ENCODE results near the gene AKR1B1. TPM values are rescaled to one million over a fixed set of nuclear protein-coding genes. Genes with fewer than 3 reads are reported as not detected.

AKR1B1 gene
- total RNA-seq, 1 experiment from 2014 or later = 166 TPM

DNA sequence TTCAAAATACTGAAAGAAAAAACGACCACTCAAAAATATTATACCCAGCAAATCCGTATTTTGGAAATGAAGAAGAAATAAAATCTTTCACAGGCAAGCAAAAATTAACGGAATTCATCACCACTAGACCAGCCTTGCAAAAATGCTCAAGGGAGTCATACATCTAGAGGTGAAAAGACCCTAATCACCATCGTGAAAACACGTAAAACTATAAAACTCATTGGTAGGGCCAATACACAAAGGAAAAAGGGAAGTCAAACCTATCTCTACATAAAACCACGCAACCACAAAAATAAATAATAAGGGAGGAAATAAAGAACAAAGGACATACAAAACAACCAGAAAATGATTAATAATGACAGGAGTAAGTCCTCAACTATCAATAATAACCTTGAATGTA, 6.6 kb upstream of the AKR1B1 start:
- H4K8ac ChIP-seq (replicated peaks; ENCODE audit: insufficient read length, low read depth, low read length) = no peak overlapping the region
- H3K27ac ChIP-seq (ENCODE audit: insufficient read length, low read depth, low read length) = no peak overlapping the region
- no peak overlapping the region for H2AFZ ChIP-seq (ENCODE audit: low read length)
- no peak overlapping the region for H4K91ac ChIP-seq (ENCODE audit: insufficient read length, low read depth, low read length)
- H3K56ac ChIP-seq (ENCODE audit: insufficient read length, low read depth, low read length) = no peak overlapping the region
- H3K4me1 ChIP-seq (ENCODE audit: insufficient read depth, low read length) = no peaks in the 10 kb centered on the region
- no peak overlapping the region for H2BK12ac ChIP-seq (ENCODE audit: insufficient read length, low read depth, low read length)
- DNase-seq = no peak
- no peak overlapping the region for H3K4ac ChIP-seq (ENCODE audit: low read depth, low read length)
- no peaks in the 10 kb centered on the region for H3K79me2 ChIP-seq (ENCODE audit: insufficient read depth, low read length)
- peaks cover 4% of the 10 kb centered on the region; the same call in 1 of the 2 replicates for H3K27me3 Mint-ChIP-seq (ENCODE audit: low read depth)
- H2AK5ac ChIP-seq (ENCODE audit: insufficient read length, low read length) = no peak overlapping the region
- no peak overlapping the region for H3K18ac ChIP-seq (ENCODE audit: insufficient read length, low read depth, low read length)
- no peak overlapping the region for H4K5ac ChIP-seq (ENCODE audit: insufficient read length, low read depth, low read length)
- no peak overlapping the region for H3K14ac ChIP-seq (ENCODE audit: insufficient read depth, low read length)
- no peak overlapping the region for H3K9ac ChIP-seq (ENCODE audit: extremely low read depth, insufficient read length, low read length)
- H3K79me1 ChIP-seq (ENCODE audit: insufficient read depth, low read depth, low read length, poor library complexity, severe bottlenecking) = no peaks in the 10 kb centered on the region
- H2BK20ac ChIP-seq (ENCODE audit: low read depth, low read length, poor library complexity, severe bottlenecking) = no peak overlapping the region
- peaks cover 2 to 4% (median 3%) of the 10 kb centered on the region in 3 experiments; a peak in 2 of 7 replicates for H3K36me3 Mint-ChIP-seq (ENCODE audit: insufficient read depth in 1 of 3, low read depth in 3 of 3)
- H3T11ph ChIP-seq (ENCODE audit: low read length) = no peak overlapping the region
- H4K20me1 ChIP-seq (ENCODE audit: control insufficient read depth, insufficient read depth, insufficient read length) = no peaks in the 10 kb centered on the region
- H3K4me1 Mint-ChIP-seq = no peaks in the 10 kb centered on the region
- no CpG with 5 or more reads among the region's 6 CpGs for WGBS (ENCODE audit: extremely low coverage, insufficient read length, low lambda C conversion rate)
- no peak overlapping the region for H3K27ac Mint-ChIP-seq
- no peak overlapping the region for H3K23ac ChIP-seq (ENCODE audit: insufficient read length, low read depth, low read length)
- H2BK15ac ChIP-seq (ENCODE audit: low read depth, low read length) = no peak overlapping the region
- peaks cover 9 to 13% of the 10 kb centered on the region in 2 experiments; a peak in 4 of 5 replicates for H3K9me3 Mint-ChIP-seq
- TF ChIP-seq, protein P1, sequence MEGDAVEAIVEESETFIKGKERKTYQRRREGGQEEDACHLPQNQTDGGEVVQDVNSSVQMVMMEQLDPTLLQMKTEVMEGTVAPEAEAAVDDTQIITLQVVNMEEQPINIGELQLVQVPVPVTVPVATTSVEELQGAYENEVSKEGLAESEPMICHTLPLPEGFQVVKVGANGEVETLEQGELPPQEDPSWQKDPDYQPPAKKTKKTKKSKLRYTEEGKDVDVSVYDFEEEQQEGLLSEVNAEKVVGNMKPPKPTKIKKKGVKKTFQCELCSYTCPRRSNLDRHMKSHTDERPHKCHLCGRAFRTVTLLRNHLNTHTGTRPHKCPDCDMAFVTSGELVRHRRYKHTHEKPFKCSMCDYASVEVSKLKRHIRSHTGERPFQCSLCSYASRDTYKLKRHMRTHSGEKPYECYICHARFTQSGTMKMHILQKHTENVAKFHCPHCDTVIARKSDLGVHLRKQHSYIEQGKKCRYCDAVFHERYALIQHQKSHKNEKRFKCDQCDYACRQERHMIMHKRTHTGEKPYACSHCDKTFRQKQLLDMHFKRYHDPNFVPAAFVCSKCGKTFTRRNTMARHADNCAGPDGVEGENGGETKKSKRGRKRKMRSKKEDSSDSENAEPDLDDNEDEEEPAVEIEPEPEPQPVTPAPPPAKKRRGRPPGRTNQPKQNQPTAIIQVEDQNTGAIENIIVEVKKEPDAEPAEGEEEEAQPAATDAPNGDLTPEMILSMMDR (conservative IDR thresholded peaks at IDR 0.05) = no peak
- no peak overlapping the region for H3K4me2 ChIP-seq (ENCODE audit: insufficient read depth, insufficient read length, low read length)
- no peak overlapping the region for H3K4me3 Mint-ChIP-seq
- no peaks in the 10 kb centered on the region for H3K9me3 ChIP-seq (ENCODE audit: control insufficient read depth, low read depth, low read length)
- no peaks in the 10 kb centered on the region for H3K23me2 ChIP-seq (ENCODE audit: insufficient read length, low read depth, low read length, poor library complexity, severe bottlenecking)
- no peak overlapping the region for H2BK5ac ChIP-seq (ENCODE audit: insufficient read length, low read length)
- no peak overlapping the region for H2BK120ac ChIP-seq (ENCODE audit: low read depth, low read length, poor library complexity, severe bottlenecking)
- no peaks in the 10 kb centered on the region for H3K27me3 ChIP-seq (ENCODE audit: insufficient read depth, low read length)

Measured in H9 (cell line).